Measurements from ENCODE around the gene MAST2.

MAST2 gene

DNA sequence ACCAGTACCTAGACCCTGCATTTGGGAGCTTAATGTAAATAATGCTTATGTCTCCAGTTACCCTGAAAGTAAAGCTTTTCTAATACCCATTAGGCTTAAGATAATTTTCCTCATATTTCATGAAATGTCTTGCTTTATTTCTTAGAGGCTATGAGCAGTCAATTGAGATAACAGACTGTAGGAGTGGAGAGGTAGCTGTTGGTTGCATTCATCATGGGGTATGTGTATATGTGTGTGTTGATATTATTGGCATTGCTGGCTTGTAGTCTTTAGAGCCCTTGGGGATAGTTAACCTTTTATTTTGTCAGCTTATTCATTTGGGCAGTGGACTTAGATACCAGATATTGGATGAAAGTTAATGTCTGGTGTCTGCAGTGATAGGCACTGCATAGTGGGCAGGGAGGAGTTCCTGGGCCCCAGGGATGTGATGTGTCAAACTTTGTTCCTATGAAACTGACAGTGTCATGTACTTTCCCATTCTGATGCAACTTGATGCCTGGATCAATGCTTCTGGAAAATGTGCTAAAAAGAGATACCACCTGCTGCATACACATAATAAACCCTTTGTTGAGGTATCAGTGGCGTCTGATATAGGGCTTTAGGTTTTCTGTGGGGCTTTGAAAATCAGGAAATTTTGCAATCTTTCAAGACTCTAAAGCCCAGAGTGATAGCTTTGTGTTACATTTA, 83.9 kb downstream of the MAST2 start:
- TF ChIP-seq, protein P1, sequence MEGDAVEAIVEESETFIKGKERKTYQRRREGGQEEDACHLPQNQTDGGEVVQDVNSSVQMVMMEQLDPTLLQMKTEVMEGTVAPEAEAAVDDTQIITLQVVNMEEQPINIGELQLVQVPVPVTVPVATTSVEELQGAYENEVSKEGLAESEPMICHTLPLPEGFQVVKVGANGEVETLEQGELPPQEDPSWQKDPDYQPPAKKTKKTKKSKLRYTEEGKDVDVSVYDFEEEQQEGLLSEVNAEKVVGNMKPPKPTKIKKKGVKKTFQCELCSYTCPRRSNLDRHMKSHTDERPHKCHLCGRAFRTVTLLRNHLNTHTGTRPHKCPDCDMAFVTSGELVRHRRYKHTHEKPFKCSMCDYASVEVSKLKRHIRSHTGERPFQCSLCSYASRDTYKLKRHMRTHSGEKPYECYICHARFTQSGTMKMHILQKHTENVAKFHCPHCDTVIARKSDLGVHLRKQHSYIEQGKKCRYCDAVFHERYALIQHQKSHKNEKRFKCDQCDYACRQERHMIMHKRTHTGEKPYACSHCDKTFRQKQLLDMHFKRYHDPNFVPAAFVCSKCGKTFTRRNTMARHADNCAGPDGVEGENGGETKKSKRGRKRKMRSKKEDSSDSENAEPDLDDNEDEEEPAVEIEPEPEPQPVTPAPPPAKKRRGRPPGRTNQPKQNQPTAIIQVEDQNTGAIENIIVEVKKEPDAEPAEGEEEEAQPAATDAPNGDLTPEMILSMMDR (conservative IDR thresholded peaks at IDR 0.05), result no peak
- no peak overlapping the region for H3K27ac ChIP-seq

- H3K27ac ChIP-seq, result no peak overlapping the region
- TF ChIP-seq, protein P1 (conservative IDR thresholded peaks at IDR 0.05), result no peak
Observed at GRCh38 chr1:45890078-45890477, 86.7 kb downstream of the MAST2 start.

GRCh38 chr1:45891087-45891486, 87.7 kb downstream of the MAST2 start:
- TF ChIP-seq, protein P1 (conservative IDR thresholded peaks at IDR 0.05), result no peak
- H3K27ac ChIP-seq, result no peak overlapping the region

GRCh38 chr1:45892068-45892785, 88.8 kb downstream of the MAST2 start:
- H3K27ac ChIP-seq, result no peak overlapping the region

DNA sequence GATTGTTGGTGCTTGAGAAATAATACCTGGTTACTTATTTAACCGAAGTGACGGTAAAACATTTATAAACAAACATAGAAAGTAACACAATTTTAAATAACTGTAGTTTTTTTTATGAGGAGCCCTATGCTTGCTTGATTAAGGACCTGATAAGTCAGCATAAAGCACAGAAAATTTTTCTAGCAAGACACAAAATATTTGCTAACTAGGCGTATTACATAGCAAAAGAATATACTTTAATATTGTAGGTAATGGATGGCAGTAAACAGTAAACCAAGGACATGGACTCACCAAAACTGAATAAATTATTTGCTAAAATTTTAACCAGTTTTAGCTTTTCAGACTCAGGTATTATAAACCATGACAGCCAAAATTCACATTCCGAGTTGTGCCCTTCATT, 90.9 kb downstream of the MAST2 start:
- TF ChIP-seq, protein P1 (conservative IDR thresholded peaks at IDR 0.05), result no peak

More at GRCh38 chr1:45892068-45892785, 88.8 kb downstream of the MAST2 start:
- TF ChIP-seq, protein P1 (conservative IDR thresholded peaks at IDR 0.05), result no peak

DNA sequence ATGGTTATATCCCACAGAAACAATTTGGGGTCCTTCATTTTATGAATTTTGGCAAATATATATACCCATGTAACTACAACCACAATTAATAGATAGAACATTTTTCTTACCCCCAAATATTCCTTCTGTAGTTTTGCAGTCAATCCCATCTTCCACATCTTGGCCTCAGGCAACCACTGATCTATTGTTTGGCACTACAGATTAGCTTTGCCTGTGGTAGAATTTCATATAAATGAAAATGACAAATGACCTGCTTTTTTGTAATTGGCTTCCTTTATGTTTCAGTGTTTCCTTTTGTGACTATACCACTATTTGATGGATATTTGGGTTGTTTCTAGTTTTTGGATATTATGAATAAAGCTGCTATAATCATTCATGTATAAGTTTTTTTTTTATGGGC, 91.5 kb downstream of the MAST2 start:
- H3K27ac ChIP-seq, result no peak overlapping the region
- TF ChIP-seq, protein P1 (conservative IDR thresholded peaks at IDR 0.05), result no peak

More for the DNA sequence above, 90.9 kb downstream of the MAST2 start:
- H3K27ac ChIP-seq, result no peak overlapping the region

DNA sequence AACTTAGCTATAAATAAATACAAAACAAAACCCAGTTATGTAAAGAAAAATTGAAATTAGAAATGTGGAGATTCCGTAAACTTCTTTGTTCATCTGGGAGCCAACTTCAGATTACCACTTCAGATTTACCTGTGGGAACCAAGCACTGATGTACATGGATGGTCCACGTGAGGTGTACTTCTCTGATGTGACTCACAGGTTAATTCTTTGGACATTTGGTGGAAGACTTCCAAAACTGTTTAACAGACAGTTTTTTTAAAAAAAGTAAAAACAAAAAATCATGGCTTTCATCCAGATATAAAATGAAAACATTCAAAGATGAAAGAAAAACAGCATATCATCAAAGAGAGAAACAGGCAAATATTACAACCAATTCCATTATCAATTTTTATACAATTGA, 92.0 kb downstream of the MAST2 start:
- H3K27ac ChIP-seq, result no peak overlapping the region
- TF ChIP-seq, protein P1 (conservative IDR thresholded peaks at IDR 0.05), result no peak
